Loucy (cell line): ENCODE measurements around the gene CCDC196.

ENCODE experiments used
- H2AFZ ChIP-seq: fragments of 200-600 bp; sonication (generic); 2 replicates; pipeline ENCODE4 v1.6.0; 2016; ENCODE audit warnings: antibody characterized with exemption, mild to moderate bottlenecking, low read length, moderate library complexity
- H3F3A ChIP-seq: fragments of 200-600 bp; 2 replicates; pipeline ENCODE4 v1.6.0; 2016; ENCODE audit warnings: antibody characterized with exemption, low read depth, mild to moderate bottlenecking
- H3K27me3 ChIP-seq: fragments of 200-600 bp; sonication (generic); 2 replicates; pipeline ENCODE4 v1.6.1; 2014; ENCODE audit warnings: low read length, mild to moderate bottlenecking; ENCODE audit not compliant: insufficient read depth, poor library complexity, severe bottlenecking
- H3K36me3 ChIP-seq: fragments of 200-600 bp; sonication (generic); 2 replicates; pipeline ENCODE4 v1.6.1; 2016; ENCODE audit warnings: low read length; ENCODE audit not compliant: insufficient read depth
- H3K4me1 ChIP-seq: fragments of 200-600 bp; sonication (generic); 2 replicates; pipeline ENCODE4 v1.5.1; 2014; ENCODE audit warnings: low read length, mild to moderate bottlenecking; ENCODE audit not compliant: insufficient read depth, poor library complexity, severe bottlenecking
- H3K4me2 ChIP-seq: fragments of 200-600 bp; sonication (generic); 2 replicates; pipeline ENCODE4 v1.6.0; 2014; ENCODE audit warnings: antibody characterized with exemption, low read length, low read depth, mild to moderate bottlenecking; ENCODE audit not compliant: poor library complexity, severe bottlenecking
- H3K4me3 ChIP-seq: fragments of 200-600 bp; sonication (generic); 2 replicates; pipeline ENCODE4 v1.5.1; 2014; ENCODE audit warnings: low read length, mild to moderate bottlenecking, mixed read lengths; ENCODE audit not compliant: poor library complexity, severe bottlenecking
- H3K79me2 ChIP-seq: fragments of 200-600 bp; sonication (generic); 2 replicates; pipeline ENCODE4 v1.6.1; 2014; ENCODE audit warnings: low read length; ENCODE audit not compliant: insufficient read depth
- H3K9ac ChIP-seq: fragments of 200-600 bp; sonication (generic); 2 replicates; pipeline ENCODE4 v1.6.0; 2014; ENCODE audit warnings: mild to moderate bottlenecking, low read depth, low read length, moderate library complexity; ENCODE audit not compliant: poor library complexity, severe bottlenecking
- H3K9me2 ChIP-seq: fragments of 200-600 bp; sonication (generic); replicated peaks from 2 replicates; pipeline ENCODE4 v1.6.1; 2016; ENCODE audit warnings: low read depth, low read length, mixed read lengths
- H3K9me3 ChIP-seq: fragments of 200-600 bp; sonication (generic); 2 replicates; pipeline ENCODE4 v1.6.1; 2014; ENCODE audit warnings: mild to moderate bottlenecking, antibody characterized with exemption, low read length, low read depth; ENCODE audit not compliant: insufficient read depth
- H4K20me1 ChIP-seq: fragments of 200-600 bp; sonication (generic); 2 replicates; pipeline ENCODE4 v1.6.0; 2014; ENCODE audit warnings: antibody characterized with exemption, low read length, mild to moderate bottlenecking; ENCODE audit not compliant: insufficient read depth, poor library complexity, severe bottlenecking
- CTCF ChIP-seq: fragments of 200-600 bp; sonication (generic); conservative IDR thresholded peaks from 2 replicates; pipeline ENCODE4 v1.5.1; 2014; ENCODE audit warnings: mild to moderate bottlenecking, antibody characterized with exemption, low read length
- EZH2phosphoT487 ChIP-seq: fragments of 200-600 bp; IDR thresholded peaks from 2 replicates; pipeline ENCODE4 v1.6.1; 2018; ENCODE audit warnings: antibody characterized with exemption, mild to moderate bottlenecking, moderate library complexity, borderline replicate concordance

Gene CCDC196

GRCh38 chr14:66453469-66453868 lies 32.7 kb upstream of the CCDC196 start:
- Histone ChIP-seq H3K27me3 (no peaks in the 10 kb centered on the region), H3K36me3 (no peaks in the 10 kb centered on the region), H2AFZ (no peak overlapping the region), H3K4me3 (no peak overlapping the region), H3K9ac (no peak overlapping the region), H3K79me2 (no peaks in the 10 kb centered on the region), H4K20me1 (no peaks in the 10 kb centered on the region), H3F3A (no peaks in the 10 kb centered on the region), H3K4me2 (no peak overlapping the region), H3K9me2 (no peaks in the 10 kb centered on the region), H3K9me3 (no peaks in the 10 kb centered on the region), H3K4me1 (no peaks in the 10 kb centered on the region)
- TF ChIP-seq EZH2phosphoT487, result no peak
- no peak for TF ChIP-seq CTCF

- Histone ChIP-seq H2AFZ (no peak overlapping the region), H3K79me2 (no peaks in the 10 kb centered on the region), H3K4me1 (no peaks in the 10 kb centered on the region), H3F3A (no peaks in the 10 kb centered on the region), H3K4me3 (no peak overlapping the region), H3K9me3 (no peaks in the 10 kb centered on the region), H4K20me1 (no peaks in the 10 kb centered on the region), H3K9me2 (no peaks in the 10 kb centered on the region), H3K27me3 (no peaks in the 10 kb centered on the region), H3K9ac (no peak overlapping the region), H3K36me3 (no peaks in the 10 kb centered on the region), H3K4me2 (no peak overlapping the region)
- no peak for TF ChIP-seq CTCF
- no peak for TF ChIP-seq EZH2phosphoT487
Measured at GRCh38 chr14:66459603-66460002, 26.6 kb upstream of the CCDC196 start.

- H2AFZ ChIP-seq, result no peak overlapping the region
- no peaks in the 10 kb centered on the region for H3K27me3 ChIP-seq
- H3F3A ChIP-seq, result no peaks in the 10 kb centered on the region
- no peak overlapping the region for H3K4me3 ChIP-seq
- H4K20me1 ChIP-seq, result no peaks in the 10 kb centered on the region
- H3K36me3 ChIP-seq, result no peaks in the 10 kb centered on the region
- H3K4me1 ChIP-seq, result no peaks in the 10 kb centered on the region
- H3K9me2 ChIP-seq, result no peaks in the 10 kb centered on the region
- H3K9ac ChIP-seq, result no peak overlapping the region
- H3K4me2 ChIP-seq, result no peak overlapping the region
- no peaks in the 10 kb centered on the region for H3K79me2 ChIP-seq
- TF ChIP-seq EZH2phosphoT487, result no peak
- TF ChIP-seq CTCF, result no peak
- H3K9me3 ChIP-seq, result peaks cover 7% of the 10 kb centered on the region; the same call in 1 of the 2 replicates
Measured at GRCh38 chr14:66464261-66464660, 21.9 kb upstream of the CCDC196 start.
